K562 (cell line): ENCODE measurements around the gene SLC66A3. TPM values are rescaled to one million over a fixed set of nuclear protein-coding genes. Genes with fewer than 3 reads are reported as not detected.
A peak's percentile ranks its signal among the peaks of the same experiment; 100 is the strongest.

Experiments
- HDAC1 ChIP-seq, 2 experiments: fragments of 450-650 bp; IDR thresholded peaks; 2 replicates each; pipeline ENCODE4 v1.6.1; 2016 to 2017; ENCODE audit warnings: inconsistent platforms in 1 of 2, mild to moderate bottlenecking in 1 of 2, moderate library complexity in 1 of 2
- MAZ ChIP-seq, 2 experiments: fragments of 450-650 bp in 1 of 2; sonication (generic) in 1 of 2; formaldehyde crosslinking; IDR thresholded peaks in 1 of 2; conservative IDR thresholded peaks in 1 of 2; 2 replicates each; pipeline versions ENCODE4 v1.4.0 to v1.5.0; 2020; ENCODE audit warnings: mild to moderate bottlenecking in 1 of 2, missing genetic modification reagents in 1 of 2
- NCOA4 ChIP-seq: fragments of 450-650 bp; IDR thresholded peaks from 2 replicates; pipeline ENCODE4 v1.6.1; 2018; ENCODE audit warnings: mild to moderate bottlenecking; ENCODE audit not compliant: partially characterized antibody
- NFXL1 ChIP-seq: fragments of 450-650 bp; formaldehyde crosslinking; IDR thresholded peaks from 2 replicates; pipeline ENCODE4 v1.4.0; 2021; ENCODE audit warnings: mild to moderate bottlenecking
- SMARCA5 ChIP-seq: fragments of 450-650 bp; IDR thresholded peaks from 2 replicates; pipeline ENCODE4 v1.6.1; 2016
- ZBTB1 ChIP-seq: sonication (generic); formaldehyde crosslinking; IDR thresholded peaks from 2 replicates; pipeline ENCODE4 v1.8.1; 2023; ENCODE audit warnings: missing genetic modification reagents, low read depth, mild to moderate bottlenecking, borderline replicate concordance
- ZFP36 ChIP-seq: fragments of 150-350 bp; IDR thresholded peaks from 2 replicates; pipeline ENCODE4 v1.6.1; 2018; ENCODE audit warnings: low read length, low read depth; ENCODE audit not compliant: partially characterized antibody
- polyA plus RNA-seq, 8 experiments: library from polyadenylated mRNA; depleted of rRNA in 4 of 8; stranded (reverse) in 5 of 8; unstranded in 3 of 8; fragments of >200 nt; fragmentation: Nextera tagmentation in 2 of 8; fragmentation: Illumina TruSeq in 1 of 8; extraction: Ambion mirVana in 2 of 8; extraction: Trizol in 1 of 8; gene quantifications; 2 replicates each; pipeline versions ENCODE4 v1.2.1 to v1.2.3, GENCODE V29; 2011 to 2014; ENCODE audit warnings: inconsistent platforms in 1 of 8, missing spikeins in 1 of 8
- total RNA-seq, 7 experiments: library from RNA; depleted of rRNA in 6 of 7; stranded (reverse); fragments of >200 nt in 6 of 7; fragmentation: Illumina TruSeq in 2 of 7; extraction: Trizol in 2 of 7; gene quantifications; 2 replicates each; pipeline versions ENCODE4 v1.2.1 to v1.2.3, GENCODE V29; 2011 to 2021; ENCODE audit warnings: low replicate concordance in 1 of 7
- TF ChIP-seq, protein P1 (sequence below): fragments of 200-600 bp; sonication (generic); IDR thresholded peaks from one replicate; pipeline ENCODE4 v1.6.1; 2012; ENCODE audit warnings: mild to moderate bottlenecking, low read depth, low read length, inconsistent platforms
- TF ChIP-seq, protein P2 (sequence below): sonication (generic); formaldehyde crosslinking; IDR thresholded peaks from 2 replicates; pipeline ENCODE4 v1.4.0; 2020; ENCODE audit warnings: mild to moderate bottlenecking, missing genetic modification reagents

The SLC66A3 gene
- total and polyA plus RNA-seq, 9 of the 15 experiments (the other 6 are each of a cell fraction or from before 2014, with no cell fraction given): 2.8 to 30.0 (median 9.1) TPM

DNA sequence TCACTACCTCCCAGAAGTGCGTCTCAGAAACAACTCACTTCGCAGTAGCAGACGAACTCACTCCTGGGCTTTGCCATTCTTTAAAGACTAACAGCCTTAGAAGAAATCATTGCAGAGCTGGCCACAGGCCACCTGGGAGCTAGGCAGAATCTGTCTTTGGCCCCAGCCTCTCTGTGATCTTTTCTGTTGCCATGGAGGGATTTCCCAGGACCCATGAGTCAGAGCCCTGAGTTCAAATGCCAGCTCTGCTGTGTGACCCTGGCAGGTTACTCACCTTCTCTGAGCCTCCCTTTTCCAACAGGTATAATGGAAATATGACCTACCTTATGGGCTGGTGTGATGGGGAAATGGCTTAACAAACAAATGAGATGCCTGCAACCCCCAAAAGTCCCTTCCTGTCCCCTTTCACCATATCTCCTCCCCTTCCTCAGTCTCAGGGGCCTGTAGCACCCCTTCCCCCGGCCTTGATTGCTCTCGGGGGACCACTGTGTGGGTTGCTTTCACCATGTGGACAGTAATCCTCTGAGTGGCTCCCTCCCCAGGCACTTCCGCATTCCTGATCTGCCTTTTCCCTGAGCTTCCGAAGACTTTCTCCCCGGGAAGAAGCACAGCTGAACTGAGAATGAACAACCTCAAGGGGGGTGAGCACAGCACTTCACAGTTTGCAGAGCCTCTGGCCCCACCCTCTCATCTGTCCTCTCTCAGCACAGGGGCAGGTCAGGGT, 34.0 kb upstream of the SLC66A3 start (continued):
- TF ChIP-seq SMARCA5 (peak; percentile 50; the same call in 1 of the 2 replicates), ZFP36 (peak; percentile 58), ZBTB1 (CRISPR knock-in tag) (no peak), MAZ (CRISPR knock-in tag; conservative IDR thresholded peaks at IDR 0.05 in 1 of 2, IDR thresholded peaks at IDR 0.05 in 1 of 2) (0 out of 4 replicates have a peak, but pooled peaks of 1 of the 2 experiments have one; percentile 25), HDAC1 (IDR thresholded peaks at IDR 0.05) (no peak), NFXL1 (CRISPR knock-in tag) (no peak), NCOA4 (no peak)
- TF ChIP-seq, protein P1, sequence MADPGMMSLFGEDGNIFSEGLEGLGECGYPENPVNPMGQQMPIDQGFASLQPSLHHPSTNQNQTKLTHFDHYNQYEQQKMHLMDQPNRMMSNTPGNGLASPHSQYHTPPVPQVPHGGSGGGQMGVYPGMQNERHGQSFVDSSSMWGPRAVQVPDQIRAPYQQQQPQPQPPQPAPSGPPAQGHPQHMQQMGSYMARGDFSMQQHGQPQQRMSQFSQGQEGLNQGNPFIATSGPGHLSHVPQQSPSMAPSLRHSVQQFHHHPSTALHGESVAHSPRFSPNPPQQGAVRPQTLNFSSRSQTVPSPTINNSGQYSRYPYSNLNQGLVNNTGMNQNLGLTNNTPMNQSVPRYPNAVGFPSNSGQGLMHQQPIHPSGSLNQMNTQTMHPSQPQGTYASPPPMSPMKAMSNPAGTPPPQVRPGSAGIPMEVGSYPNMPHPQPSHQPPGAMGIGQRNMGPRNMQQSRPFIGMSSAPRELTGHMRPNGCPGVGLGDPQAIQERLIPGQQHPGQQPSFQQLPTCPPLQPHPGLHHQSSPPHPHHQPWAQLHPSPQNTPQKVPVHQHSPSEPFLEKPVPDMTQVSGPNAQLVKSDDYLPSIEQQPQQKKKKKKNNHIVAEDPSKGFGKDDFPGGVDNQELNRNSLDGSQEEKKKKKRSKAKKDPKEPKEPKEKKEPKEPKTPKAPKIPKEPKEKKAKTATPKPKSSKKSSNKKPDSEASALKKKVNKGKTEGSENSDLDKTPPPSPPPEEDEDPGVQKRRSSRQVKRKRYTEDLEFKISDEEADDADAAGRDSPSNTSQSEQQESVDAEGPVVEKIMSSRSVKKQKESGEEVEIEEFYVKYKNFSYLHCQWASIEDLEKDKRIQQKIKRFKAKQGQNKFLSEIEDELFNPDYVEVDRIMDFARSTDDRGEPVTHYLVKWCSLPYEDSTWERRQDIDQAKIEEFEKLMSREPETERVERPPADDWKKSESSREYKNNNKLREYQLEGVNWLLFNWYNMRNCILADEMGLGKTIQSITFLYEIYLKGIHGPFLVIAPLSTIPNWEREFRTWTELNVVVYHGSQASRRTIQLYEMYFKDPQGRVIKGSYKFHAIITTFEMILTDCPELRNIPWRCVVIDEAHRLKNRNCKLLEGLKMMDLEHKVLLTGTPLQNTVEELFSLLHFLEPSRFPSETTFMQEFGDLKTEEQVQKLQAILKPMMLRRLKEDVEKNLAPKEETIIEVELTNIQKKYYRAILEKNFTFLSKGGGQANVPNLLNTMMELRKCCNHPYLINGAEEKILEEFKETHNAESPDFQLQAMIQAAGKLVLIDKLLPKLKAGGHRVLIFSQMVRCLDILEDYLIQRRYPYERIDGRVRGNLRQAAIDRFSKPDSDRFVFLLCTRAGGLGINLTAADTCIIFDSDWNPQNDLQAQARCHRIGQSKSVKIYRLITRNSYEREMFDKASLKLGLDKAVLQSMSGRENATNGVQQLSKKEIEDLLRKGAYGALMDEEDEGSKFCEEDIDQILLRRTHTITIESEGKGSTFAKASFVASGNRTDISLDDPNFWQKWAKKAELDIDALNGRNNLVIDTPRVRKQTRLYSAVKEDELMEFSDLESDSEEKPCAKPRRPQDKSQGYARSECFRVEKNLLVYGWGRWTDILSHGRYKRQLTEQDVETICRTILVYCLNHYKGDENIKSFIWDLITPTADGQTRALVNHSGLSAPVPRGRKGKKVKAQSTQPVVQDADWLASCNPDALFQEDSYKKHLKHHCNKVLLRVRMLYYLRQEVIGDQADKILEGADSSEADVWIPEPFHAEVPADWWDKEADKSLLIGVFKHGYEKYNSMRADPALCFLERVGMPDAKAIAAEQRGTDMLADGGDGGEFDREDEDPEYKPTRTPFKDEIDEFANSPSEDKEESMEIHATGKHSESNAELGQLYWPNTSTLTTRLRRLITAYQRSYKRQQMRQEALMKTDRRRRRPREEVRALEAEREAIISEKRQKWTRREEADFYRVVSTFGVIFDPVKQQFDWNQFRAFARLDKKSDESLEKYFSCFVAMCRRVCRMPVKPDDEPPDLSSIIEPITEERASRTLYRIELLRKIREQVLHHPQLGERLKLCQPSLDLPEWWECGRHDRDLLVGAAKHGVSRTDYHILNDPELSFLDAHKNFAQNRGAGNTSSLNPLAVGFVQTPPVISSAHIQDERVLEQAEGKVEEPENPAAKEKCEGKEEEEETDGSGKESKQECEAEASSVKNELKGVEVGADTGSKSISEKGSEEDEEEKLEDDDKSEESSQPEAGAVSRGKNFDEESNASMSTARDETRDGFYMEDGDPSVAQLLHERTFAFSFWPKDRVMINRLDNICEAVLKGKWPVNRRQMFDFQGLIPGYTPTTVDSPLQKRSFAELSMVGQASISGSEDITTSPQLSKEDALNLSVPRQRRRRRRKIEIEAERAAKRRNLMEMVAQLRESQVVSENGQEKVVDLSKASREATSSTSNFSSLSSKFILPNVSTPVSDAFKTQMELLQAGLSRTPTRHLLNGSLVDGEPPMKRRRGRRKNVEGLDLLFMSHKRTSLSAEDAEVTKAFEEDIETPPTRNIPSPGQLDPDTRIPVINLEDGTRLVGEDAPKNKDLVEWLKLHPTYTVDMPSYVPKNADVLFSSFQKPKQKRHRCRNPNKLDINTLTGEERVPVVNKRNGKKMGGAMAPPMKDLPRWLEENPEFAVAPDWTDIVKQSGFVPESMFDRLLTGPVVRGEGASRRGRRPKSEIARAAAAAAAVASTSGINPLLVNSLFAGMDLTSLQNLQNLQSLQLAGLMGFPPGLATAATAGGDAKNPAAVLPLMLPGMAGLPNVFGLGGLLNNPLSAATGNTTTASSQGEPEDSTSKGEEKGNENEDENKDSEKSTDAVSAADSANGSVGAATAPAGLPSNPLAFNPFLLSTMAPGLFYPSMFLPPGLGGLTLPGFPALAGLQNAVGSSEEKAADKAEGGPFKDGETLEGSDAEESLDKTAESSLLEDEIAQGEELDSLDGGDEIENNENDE: no peak
- TF ChIP-seq, protein P2, sequence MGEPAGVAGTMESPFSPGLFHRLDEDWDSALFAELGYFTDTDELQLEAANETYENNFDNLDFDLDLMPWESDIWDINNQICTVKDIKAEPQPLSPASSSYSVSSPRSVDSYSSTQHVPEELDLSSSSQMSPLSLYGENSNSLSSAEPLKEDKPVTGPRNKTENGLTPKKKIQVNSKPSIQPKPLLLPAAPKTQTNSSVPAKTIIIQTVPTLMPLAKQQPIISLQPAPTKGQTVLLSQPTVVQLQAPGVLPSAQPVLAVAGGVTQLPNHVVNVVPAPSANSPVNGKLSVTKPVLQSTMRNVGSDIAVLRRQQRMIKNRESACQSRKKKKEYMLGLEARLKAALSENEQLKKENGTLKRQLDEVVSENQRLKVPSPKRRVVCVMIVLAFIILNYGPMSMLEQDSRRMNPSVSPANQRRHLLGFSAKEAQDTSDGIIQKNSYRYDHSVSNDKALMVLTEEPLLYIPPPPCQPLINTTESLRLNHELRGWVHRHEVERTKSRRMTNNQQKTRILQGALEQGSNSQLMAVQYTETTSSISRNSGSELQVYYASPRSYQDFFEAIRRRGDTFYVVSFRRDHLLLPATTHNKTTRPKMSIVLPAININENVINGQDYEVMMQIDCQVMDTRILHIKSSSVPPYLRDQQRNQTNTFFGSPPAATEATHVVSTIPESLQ (CRISPR knock-in tag): no peak
- TF ChIP-seq, all 486 proteins: peak for 11
